MCF 10A (cell line): ENCODE data around the gene DNAJB11. TPM values are rescaled to one million over a fixed set of nuclear protein-coding genes. Genes with fewer than 3 reads are reported as not detected.

Source experiments
- Bru-seq: library from RNA; stranded (reverse); fragments of 400-500 nt; gene quantifications from one replicate; lab custom pipeline; 2021; lab: Mats Ljungman, UMichigan
- BruChase-seq, 2 experiments: library from RNA; stranded (reverse); fragments of 400-500 nt; gene quantifications; one replicate each; lab custom pipeline; 2021; lab: Mats Ljungman, UMichigan
- BruUV-seq: library from RNA; stranded (reverse); fragments of 400-500 nt; replicated peaks from 2 replicates; lab custom pipeline; 2021; lab: Mats Ljungman, UMichigan
- CTCF ChIA-PET: fragments of 300-600 bp; sonication (Branson Sonifier 250); formaldehyde crosslinking; extraction: SDS; loops from one replicate; lab custom pipeline; 2021; ENCODE audit warnings: antibody characterized with exemption, inconsistent platforms; lab: Yijun Ruan, JAX
- POLR2A ChIA-PET: fragments of 300-600, 350-650 bp; sonication (Branson Sonifier 250); formaldehyde crosslinking; extraction: SDS; loops from one replicate; lab custom pipeline; 2020; ENCODE audit warnings: antibody characterized with exemption, inconsistent platforms; lab: Yijun Ruan, JAX
- DNase-seq: peaks from one replicate; pipeline ENCODE4 v3.0.0-alpha.2; 2018; ENCODE audit not compliant: unreplicated experiment
- H3K27ac Mint-ChIP-seq: one replicate; pipeline ENCODE4 v1.8.0; 2022; ENCODE audit warnings: mild to moderate bottlenecking, low read depth, mixed read lengths; ENCODE audit not compliant: unreplicated experiment
- H3K27me3 Mint-ChIP-seq: one replicate; pipeline ENCODE4 v1.8.0; 2022; ENCODE audit warnings: mixed read lengths; ENCODE audit not compliant: insufficient read depth, unreplicated experiment
- H3K36me3 Mint-ChIP-seq: one replicate; pipeline ENCODE4 v1.8.0; 2022; ENCODE audit warnings: mild to moderate bottlenecking, moderate library complexity, mixed read lengths; ENCODE audit not compliant: insufficient read depth, unreplicated experiment
- H3K4me1 Mint-ChIP-seq: one replicate; pipeline ENCODE4 v1.8.0; 2022; ENCODE audit warnings: mixed read lengths; ENCODE audit not compliant: insufficient read depth, unreplicated experiment
- H3K4me3 Mint-ChIP-seq: one replicate; pipeline ENCODE4 v1.8.0; 2022; ENCODE audit warnings: mild to moderate bottlenecking, moderate library complexity, mixed read lengths; ENCODE audit not compliant: unreplicated experiment
- H3K9me3 Mint-ChIP-seq: one replicate; pipeline ENCODE4 v1.8.0; 2022; ENCODE audit warnings: mixed read lengths; ENCODE audit not compliant: unreplicated experiment
- CTCF ChIP-seq: fragments of 200-600 bp; IDR thresholded peaks from one replicate; pipeline ENCODE4 v1.8.0; 2022; ENCODE audit warnings: antibody characterized with exemption, mild to moderate bottlenecking; ENCODE audit not compliant: unreplicated experiment
- intact Hi-C: fragments of 100-400 bp; cut with micrococcal nuclease; formaldehyde crosslinking; loops from 2 replicates; pipeline ENCODE4 v1.14.1; 2022
- long read RNA-seq: library from polyadenylated mRNA; stranded (forward); transcript quantifications from one replicate; pipeline ENCODE4 v2.0.0, GENCODE V29; 2022
- total RNA-seq: library from RNA; stranded (reverse); gene quantifications from 2 replicates; pipeline ENCODE4 v1.2.3, GENCODE V29; 2022

DNAJB11 gene
- total RNA-seq, result 116 and 166 TPM in 2 replicates
- percentile 92 among the genes with signal in this experiment for Bru-seq, nascent RNA
- BruChase-seq, experiment 1, labeled RNA remaining after a 6-hour chase, result percentile 93 among the genes with signal in this experiment
- percentile 95 among the genes with signal in this experiment for BruChase-seq, experiment 2, labeled RNA remaining after a 2-hour chase
- long read RNA-seq, full-length matches to known transcripts, result 283 of 308 reads
- long read RNA-seq, partial matches to known transcripts, result 13 of 308 reads
- long read RNA-seq, other reads (novel, unspliced or antisense), result 12 of 308 reads

- peak within 1 kb of the TSS; percentile 79 for H3K4me3 Mint-ChIP-seq
- peaks cover 31% of the 10 kb centered on the region for H3K4me1 Mint-ChIP-seq
- H3K27ac Mint-ChIP-seq, result peak within 1 kb of the TSS; percentile 97
- peak; percentile 99 for DNase-seq
- POLR2A ChIA-PET, result interaction anchor here (0.6 to 9.2 kb wide), 20 partner anchors 15 to 754 kb away, joined by 3 to 161 read pairs (median 4); partner anchors contain the start of genes EIF4A2, RFC4 and TRA2B
- peaks cover 39% of the 10 kb centered on the region for H3K36me3 Mint-ChIP-seq
- CTCF ChIA-PET, result interaction anchor here (0.6 to 4.3 kb wide), 6 partner anchors 15 to 627 kb away, joined by 3 to 46 read pairs (median 4); no protein-coding TSS in a partner anchor
- intact Hi-C loops, result no loop called here
- no peaks in the 10 kb centered on the region for H3K9me3 Mint-ChIP-seq
- no TSS peak for BruUV-seq
- no peak for TF ChIP-seq CTCF
- H3K27me3 Mint-ChIP-seq, result no peaks in the 10 kb centered on the region
Observed at GRCh38 chr3:186570096-186570940, at the start of gene DNAJB11. Gene DNAJB11 (plus strand): TSS chr3:186570720. CDS start chr3:186570898, 178 bp downstream.

DNA sequence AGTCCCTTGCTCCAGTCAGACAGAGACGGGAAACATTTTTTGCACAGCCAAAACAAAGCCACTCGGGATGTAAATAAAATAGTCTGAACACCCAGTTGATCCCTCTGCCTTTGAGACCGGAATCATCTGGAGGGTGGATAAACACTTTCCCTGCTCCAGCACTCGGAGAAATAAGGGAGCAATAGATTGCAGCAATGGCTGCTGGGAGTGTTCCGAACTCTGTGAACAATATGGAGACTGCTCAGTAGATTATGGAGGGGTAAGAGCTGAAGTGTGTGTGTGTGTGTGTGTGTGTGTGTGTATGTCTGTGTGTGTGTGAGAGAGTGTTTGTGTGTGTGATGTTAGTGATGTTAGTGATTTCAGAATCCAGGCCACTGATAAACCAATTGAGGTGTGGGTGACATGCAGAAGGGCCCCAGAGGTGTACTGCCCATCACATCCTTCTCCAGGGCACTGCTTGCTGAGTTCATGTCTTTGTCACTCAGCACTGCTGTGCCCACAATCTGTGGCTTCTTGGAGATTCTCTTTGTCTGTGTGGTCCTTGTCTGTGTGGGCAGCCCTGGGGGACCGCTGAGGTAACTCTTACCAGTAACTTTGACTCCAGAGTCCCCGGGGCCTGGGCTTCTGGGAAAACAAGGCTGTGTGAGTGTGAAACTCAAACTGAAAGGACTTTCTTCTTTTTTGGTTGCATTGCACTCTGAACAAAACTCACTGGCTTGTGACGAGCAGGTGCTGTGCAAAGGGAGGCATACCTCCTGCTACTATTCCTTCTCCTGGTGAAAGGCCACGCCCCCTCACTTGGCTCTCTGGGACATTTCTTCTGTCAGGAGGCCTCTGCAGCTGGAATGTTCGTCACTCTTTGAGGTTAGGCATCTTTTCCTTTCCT lies 49.3 kb upstream of the DNAJB11 start:
- Mint-ChIP-seq H3K27me3 (peaks cover 26% of the 10 kb centered on the region), H3K27ac (no peak overlapping the region), H3K4me3 (no peak overlapping the region), H3K36me3 (no peaks in the 10 kb centered on the region), H3K4me1 (peaks cover 6% of the 10 kb centered on the region), H3K9me3 (no peaks in the 10 kb centered on the region)
- DNase-seq, result no peak
- TF ChIP-seq CTCF, result no peak
- ChIA-PET POLR2A (no interaction called here), CTCF (interaction anchor here (0.6 to 1.2 kb wide), 2 partner anchors 13 to 260 kb away, joined by 3 read pairs; no protein-coding TSS in a partner anchor)
- intact Hi-C loops, result no loop called here
- BruUV-seq, result no TSS peak

DNA sequence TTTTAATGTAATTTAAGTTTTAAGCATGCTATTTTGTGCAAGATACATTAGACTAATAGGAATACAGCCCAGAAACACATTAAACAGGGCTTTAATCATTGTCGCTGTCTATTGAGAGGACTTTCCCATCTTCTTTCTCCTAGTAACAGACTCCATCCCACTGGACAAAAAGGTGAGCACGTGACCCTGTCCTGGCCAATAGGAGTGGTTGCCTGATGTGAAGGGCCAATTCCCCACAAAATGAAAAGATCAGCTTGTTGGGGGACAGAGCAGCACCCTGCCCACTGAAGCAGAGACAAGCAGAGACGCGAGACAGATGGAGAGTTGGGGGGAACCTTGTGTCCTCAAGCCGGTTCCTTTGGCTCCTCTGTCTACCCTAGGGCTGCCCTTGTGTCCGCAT lies 47.5 kb upstream of the DNAJB11 start:
- Mint-ChIP-seq H3K4me3 (no peak overlapping the region), H3K36me3 (no peaks in the 10 kb centered on the region), H3K4me1 (peaks cover 6% of the 10 kb centered on the region), H3K27me3 (peaks cover 30% of the 10 kb centered on the region), H3K27ac (no peak overlapping the region), H3K9me3 (no peaks in the 10 kb centered on the region)
- BruUV-seq, result no TSS peak
- DNase-seq, result no peak
- ChIA-PET CTCF (interaction anchor here (1.1 kb wide), 1 partner anchor 18 kb away, joined by 4 read pairs; no protein-coding TSS in a partner anchor), POLR2A (interaction anchor here (0.6 kb wide), 1 partner anchor 86 kb away, joined by 3 read pairs; no protein-coding TSS in a partner anchor)
- TF ChIP-seq CTCF, result no peak
- intact Hi-C loops, result no loop called here
